ENCODE measurements around the gene TIMP2.

GRCh38 chr17:78808163-78808562 lies 117.0 kb downstream of the TIMP2 start:
- TF ChIP-seq CTCF (IDR thresholded peaks at IDR 0.05 in 2 of 3, conservative IDR thresholded peaks at IDR 0.05 in 1 of 3; ENCODE audit: borderline replicate concordance in 1 of 3, insufficient read depth in 1 of 3, low read depth in 2 of 3, low read length in 2 of 3) (no peak), SRF (IDR thresholded peaks at IDR 0.05; ENCODE audit: low read depth) (no peak), POLR2A (IDR thresholded peaks at IDR 0.05; ENCODE audit: borderline replicate concordance, extremely low read depth, insufficient read depth, insufficient read length) (no peak), ELF1 (IDR thresholded peaks at IDR 0.05; ENCODE audit: borderline replicate concordance, low read depth) (no peak), CBX3 (IDR thresholded peaks at IDR 0.05; ENCODE audit: low read depth) (no peak), SIN3A (IDR thresholded peaks at IDR 0.05; ENCODE audit: low read depth) (no peak)
- TF ChIP-seq, protein P1, sequence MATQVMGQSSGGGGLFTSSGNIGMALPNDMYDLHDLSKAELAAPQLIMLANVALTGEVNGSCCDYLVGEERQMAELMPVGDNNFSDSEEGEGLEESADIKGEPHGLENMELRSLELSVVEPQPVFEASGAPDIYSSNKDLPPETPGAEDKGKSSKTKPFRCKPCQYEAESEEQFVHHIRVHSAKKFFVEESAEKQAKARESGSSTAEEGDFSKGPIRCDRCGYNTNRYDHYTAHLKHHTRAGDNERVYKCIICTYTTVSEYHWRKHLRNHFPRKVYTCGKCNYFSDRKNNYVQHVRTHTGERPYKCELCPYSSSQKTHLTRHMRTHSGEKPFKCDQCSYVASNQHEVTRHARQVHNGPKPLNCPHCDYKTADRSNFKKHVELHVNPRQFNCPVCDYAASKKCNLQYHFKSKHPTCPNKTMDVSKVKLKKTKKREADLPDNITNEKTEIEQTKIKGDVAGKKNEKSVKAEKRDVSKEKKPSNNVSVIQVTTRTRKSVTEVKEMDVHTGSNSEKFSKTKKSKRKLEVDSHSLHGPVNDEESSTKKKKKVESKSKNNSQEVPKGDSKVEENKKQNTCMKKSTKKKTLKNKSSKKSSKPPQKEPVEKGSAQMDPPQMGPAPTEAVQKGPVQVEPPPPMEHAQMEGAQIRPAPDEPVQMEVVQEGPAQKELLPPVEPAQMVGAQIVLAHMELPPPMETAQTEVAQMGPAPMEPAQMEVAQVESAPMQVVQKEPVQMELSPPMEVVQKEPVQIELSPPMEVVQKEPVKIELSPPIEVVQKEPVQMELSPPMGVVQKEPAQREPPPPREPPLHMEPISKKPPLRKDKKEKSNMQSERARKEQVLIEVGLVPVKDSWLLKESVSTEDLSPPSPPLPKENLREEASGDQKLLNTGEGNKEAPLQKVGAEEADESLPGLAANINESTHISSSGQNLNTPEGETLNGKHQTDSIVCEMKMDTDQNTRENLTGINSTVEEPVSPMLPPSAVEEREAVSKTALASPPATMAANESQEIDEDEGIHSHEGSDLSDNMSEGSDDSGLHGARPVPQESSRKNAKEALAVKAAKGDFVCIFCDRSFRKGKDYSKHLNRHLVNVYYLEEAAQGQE (IDR thresholded peaks at IDR 0.05; ENCODE audit: low read depth), result no peak
- TF ChIP-seq, protein P2, sequence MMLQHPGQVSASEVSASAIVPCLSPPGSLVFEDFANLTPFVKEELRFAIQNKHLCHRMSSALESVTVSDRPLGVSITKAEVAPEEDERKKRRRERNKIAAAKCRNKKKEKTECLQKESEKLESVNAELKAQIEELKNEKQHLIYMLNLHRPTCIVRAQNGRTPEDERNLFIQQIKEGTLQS (IDR thresholded peaks at IDR 0.05), result no peak

All from HCT116 (cell line).